NB4 (cell line): Measurements from ENCODE around the gene DIRAS1.

Experiments
- CTCF ChIP-seq: IDR thresholded peaks from one replicate; pipeline ENCODE4 v1.5.1; 2012; ENCODE audit warnings: low read depth, low read length
- MYC ChIP-seq: IDR thresholded peaks from 2 replicates; pipeline ENCODE4 v1.6.1; 2011; ENCODE audit warnings: low read depth, low read length
- POLR2A ChIP-seq: IDR thresholded peaks from 2 replicates; pipeline ENCODE4 v1.6.1; 2011; ENCODE audit warnings: mild to moderate bottlenecking; ENCODE audit not compliant: insufficient read length; ENCODE audit errors: extremely low read depth

- TF ChIP-seq CTCF: no peak
- no peak for TF ChIP-seq POLR2A
- TF ChIP-seq MYC: no peak
Measured at GRCh38 chr19:2719920-2720776, 1.0 kb downstream of the DIRAS1 start.
